A673 (cell line): ENCODE data around the gene EFCAB6. TPM values are rescaled to one million over a fixed set of nuclear protein-coding genes. Genes with fewer than 3 reads are reported as not detected.

Experiments
- BruUV-seq: library from RNA; stranded (reverse); fragments of 400-500 nt; replicated peaks from 2 replicates; lab custom pipeline; 2021; lab: Mats Ljungman, UMichigan
- CTCF ChIA-PET: fragments of 300-600 bp; sonication (Branson Sonifier 250); formaldehyde crosslinking; loops from one replicate; lab custom pipeline; 2022; ENCODE audit warnings: antibody characterized with exemption; lab: Charles Lee
- POLR2A ChIA-PET: fragments of 300-600 bp; sonication (Branson Sonifier 250); formaldehyde crosslinking; loops from one replicate; lab custom pipeline; 2022; ENCODE audit warnings: antibody characterized with exemption; ENCODE audit not compliant: low non-redundant PET; lab: Charles Lee
- DNase-seq: peaks from one replicate; pipeline ENCODE4 v3.0.0-alpha.2; 2015; ENCODE audit warnings: low spot score
- H3K27ac ChIP-seq: fragments of 200-600 bp; sonication (generic); 2 replicates; pipeline ENCODE4 v1.5.1; 2016; ENCODE audit warnings: mixed run types, low read depth, mild to moderate bottlenecking, mixed read lengths, antibody characterized with exemption, low read length; ENCODE audit not compliant: poor library complexity, severe bottlenecking
- H3K27me3 ChIP-seq: fragments of 200-600 bp; sonication (generic); replicated peaks from 2 replicates; pipeline ENCODE4 v1.6.1; 2017; ENCODE audit warnings: mixed run types, low read depth, mild to moderate bottlenecking, mixed read lengths, antibody characterized with exemption, low read length; ENCODE audit not compliant: insufficient read depth, poor library complexity
- H3K36me3 ChIP-seq: fragments of 200-600 bp; sonication (generic); 2 replicates; pipeline ENCODE4 v1.6.1; 2016; ENCODE audit warnings: mixed run types, mild to moderate bottlenecking, mixed read lengths, antibody characterized with exemption, low read length; ENCODE audit not compliant: insufficient read depth, poor library complexity, severe bottlenecking
- H3K4me1 ChIP-seq: fragments of 200-600 bp; sonication (generic); 2 replicates; pipeline ENCODE4 v1.6.1; 2017; ENCODE audit warnings: mixed run types, mild to moderate bottlenecking, mixed read lengths, antibody characterized with exemption, low read length; ENCODE audit not compliant: insufficient read depth, poor library complexity, severe bottlenecking
- H3K4me3 ChIP-seq: fragments of 200-600 bp; sonication (generic); 2 replicates; pipeline ENCODE4 v1.5.1; 2016; ENCODE audit warnings: low read depth, mixed run types, mild to moderate bottlenecking, mixed read lengths, low read length; ENCODE audit not compliant: poor library complexity, severe bottlenecking
- H3K9me3 ChIP-seq: fragments of 200-600 bp; sonication (generic); 2 replicates; pipeline ENCODE4 v1.6.1; 2016; ENCODE audit warnings: mixed run types, low read depth, mild to moderate bottlenecking, mixed read lengths, antibody characterized with exemption, low read length; ENCODE audit not compliant: poor library complexity, severe bottlenecking
- CTCF ChIP-seq: fragments of 300-800, 200-600 bp; sonication (generic); conservative IDR thresholded peaks from 2 replicates; pipeline ENCODE4 v1.5.1; 2017; ENCODE audit warnings: low read depth, mild to moderate bottlenecking, antibody characterized with exemption, low read length, moderate library complexity, mixed read lengths
- EZH2 ChIP-seq: fragments of 200-600 bp; sonication (generic); IDR thresholded peaks from 2 replicates; pipeline ENCODE4 v1.6.1; 2017; ENCODE audit warnings: borderline replicate concordance, low read depth, mild to moderate bottlenecking, mixed read lengths, antibody characterized with exemption, low read length; ENCODE audit not compliant: poor library complexity, severe bottlenecking
- intact Hi-C: fragments of 100-400 bp; cut with micrococcal nuclease; formaldehyde crosslinking; loops from one replicate; pipeline ENCODE4 v1.10.0; 2022; ENCODE audit not compliant: unreplicated experiment
- total RNA-seq: library from RNA; stranded (reverse); gene quantifications from 2 replicates; pipeline ENCODE4 v1.2.3, GENCODE V29; 2021

Gene EFCAB6
- total RNA-seq, 1 experiment from 2014 or later = 0.41 TPM

GRCh38 chr22:43633631-43634285 is 178.3 kb downstream of the EFCAB6 start:
- CTCF ChIA-PET = no interaction called here
- DNase-seq = no peak
- Histone ChIP-seq H3K4me1 (no peaks in the 10 kb centered on the region), H3K36me3 (no peaks in the 10 kb centered on the region), H3K27ac (no peak overlapping the region), H3K27me3 (no peaks in the 10 kb centered on the region), H3K4me3 (no peak overlapping the region), H3K9me3 (no peaks in the 10 kb centered on the region)
- intact Hi-C loops = no loop called here
- POLR2A ChIA-PET = no interaction called here
- TF ChIP-seq CTCF (no peak), EZH2 (no peak)
- BruUV-seq = no TSS peak

- no peak overlapping the region for H3K27ac ChIP-seq
- ChIA-PET POLR2A (no interaction called here), CTCF (no interaction called here)
- DNase-seq = no peak
- H3K4me1 ChIP-seq = no peaks in the 10 kb centered on the region
- no peak overlapping the region for H3K4me3 ChIP-seq
- TF ChIP-seq EZH2 (no peak), CTCF (no peak)
- intact Hi-C loops = no loop called here
- no peaks in the 10 kb centered on the region for H3K27me3 ChIP-seq
- no peaks in the 10 kb centered on the region for H3K36me3 ChIP-seq
- BruUV-seq = no TSS peak
- no peaks in the 10 kb centered on the region for H3K9me3 ChIP-seq
Measured at GRCh38 chr22:43631846-43632245, 180.3 kb downstream of the EFCAB6 start.

GRCh38 chr22:43631201-43631600 is 180.9 kb downstream of the EFCAB6 start:
- no TSS peak for BruUV-seq
- DNase-seq = no peak

More at GRCh38 chr22:43631201-43631600, 180.9 kb downstream of the EFCAB6 start:
- no peak overlapping the region for H3K4me3 ChIP-seq
- intact Hi-C loops = no loop called here
- POLR2A ChIA-PET = interaction anchor here (0.6 kb wide), 1 partner anchor 792 kb away, joined by 3 read pairs; no protein-coding TSS in a partner anchor
- H3K36me3 ChIP-seq = no peaks in the 10 kb centered on the region
- no peaks in the 10 kb centered on the region for H3K27me3 ChIP-seq
- H3K4me1 ChIP-seq = no peaks in the 10 kb centered on the region
- H3K9me3 ChIP-seq = no peaks in the 10 kb centered on the region
- CTCF ChIA-PET = no interaction called here
- TF ChIP-seq CTCF = no peak
- TF ChIP-seq EZH2 = no peak
- H3K27ac ChIP-seq = no peak overlapping the region
